22Rv1 (cell line): ENCODE data around the gene SLC45A1.

ENCODE experiments used
- ZFX ChIP-seq: fragments of 450-650 bp; IDR thresholded peaks from 2 replicates; pipeline ENCODE4 v1.6.1; 2017; ENCODE audit warnings: antibody characterized with exemption, borderline replicate concordance
- TF ChIP-seq, protein P1 (sequence below): fragments of 450-650 bp; IDR thresholded peaks from 2 replicates; pipeline ENCODE4 v1.5.1; 2017; ENCODE audit warnings: mild to moderate bottlenecking

GRCh38 chr1:8313231-8313630 lies 4.7 kb upstream of the SLC45A1 start:
- TF ChIP-seq, protein P1, sequence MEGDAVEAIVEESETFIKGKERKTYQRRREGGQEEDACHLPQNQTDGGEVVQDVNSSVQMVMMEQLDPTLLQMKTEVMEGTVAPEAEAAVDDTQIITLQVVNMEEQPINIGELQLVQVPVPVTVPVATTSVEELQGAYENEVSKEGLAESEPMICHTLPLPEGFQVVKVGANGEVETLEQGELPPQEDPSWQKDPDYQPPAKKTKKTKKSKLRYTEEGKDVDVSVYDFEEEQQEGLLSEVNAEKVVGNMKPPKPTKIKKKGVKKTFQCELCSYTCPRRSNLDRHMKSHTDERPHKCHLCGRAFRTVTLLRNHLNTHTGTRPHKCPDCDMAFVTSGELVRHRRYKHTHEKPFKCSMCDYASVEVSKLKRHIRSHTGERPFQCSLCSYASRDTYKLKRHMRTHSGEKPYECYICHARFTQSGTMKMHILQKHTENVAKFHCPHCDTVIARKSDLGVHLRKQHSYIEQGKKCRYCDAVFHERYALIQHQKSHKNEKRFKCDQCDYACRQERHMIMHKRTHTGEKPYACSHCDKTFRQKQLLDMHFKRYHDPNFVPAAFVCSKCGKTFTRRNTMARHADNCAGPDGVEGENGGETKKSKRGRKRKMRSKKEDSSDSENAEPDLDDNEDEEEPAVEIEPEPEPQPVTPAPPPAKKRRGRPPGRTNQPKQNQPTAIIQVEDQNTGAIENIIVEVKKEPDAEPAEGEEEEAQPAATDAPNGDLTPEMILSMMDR: no peak
- no peak for TF ChIP-seq ZFX
